Mesendoderm (in vitro differentiated cells): Measurements from ENCODE around the gene RBP3.

Experiments
- DNase-seq: peaks from one replicate; pipeline ENCODE4 v3.0.0; 2013
- H2AK5ac ChIP-seq: 2 replicates; pipeline ENCODE4 v1.6.1; 2013; ENCODE audit warnings: low read length, inconsistent platforms
- H2BK120ac ChIP-seq: 2 replicates; pipeline ENCODE4 v1.6.1; 2013; ENCODE audit warnings: low read depth, mild to moderate bottlenecking, low read length, moderate library complexity, mixed read lengths
- H2BK15ac ChIP-seq: replicated peaks from 2 replicates; pipeline ENCODE4 v1.6.1; 2013; ENCODE audit warnings: low read depth, mild to moderate bottlenecking, moderate library complexity
- H2BK5ac ChIP-seq: 2 replicates; pipeline ENCODE4 v1.6.1; 2013; ENCODE audit warnings: low read length, inconsistent platforms
- H3K18ac ChIP-seq: 2 replicates; pipeline ENCODE4 v1.6.1; 2013; ENCODE audit warnings: mild to moderate bottlenecking, low read length, mixed read lengths
- H3K23ac ChIP-seq: one replicate; pipeline ENCODE4 v1.6.1; 2013; ENCODE audit warnings: low read length
- H3K27ac ChIP-seq: 2 replicates; pipeline ENCODE4 v1.5.1; 2013; ENCODE audit warnings: low read depth, mild to moderate bottlenecking, inconsistent platforms, low read length, moderate library complexity
- H3K27me3 ChIP-seq: 2 replicates; pipeline ENCODE4 v1.6.1; 2013; ENCODE audit warnings: low read length, control low read depth, mild to moderate bottlenecking, inconsistent platforms; ENCODE audit not compliant: insufficient read depth, poor library complexity
- H3K36me3 ChIP-seq: 2 replicates; pipeline ENCODE4 v1.6.1; 2013; ENCODE audit warnings: low read length, inconsistent platforms; ENCODE audit not compliant: control insufficient read depth, insufficient read depth
- H3K4ac ChIP-seq: one replicate; pipeline ENCODE4 v1.6.1; 2013; ENCODE audit warnings: low read depth, mild to moderate bottlenecking, low read length, moderate library complexity
- H3K4me1 ChIP-seq: 2 replicates; pipeline ENCODE4 v1.6.1; 2013; ENCODE audit warnings: low read depth, low read length, inconsistent platforms; ENCODE audit not compliant: control insufficient read depth
- H3K4me2 ChIP-seq: 2 replicates; pipeline ENCODE4 v1.6.1; 2013; ENCODE audit warnings: low read length
- H3K4me3 ChIP-seq: 2 replicates; pipeline ENCODE4 v1.5.1; 2013; ENCODE audit warnings: mild to moderate bottlenecking, low read length
- H3K56ac ChIP-seq: one replicate; pipeline ENCODE4 v1.6.1; 2013; ENCODE audit warnings: low read length
- H3K79me1 ChIP-seq: 2 replicates; pipeline ENCODE4 v1.6.1; 2013; ENCODE audit warnings: low read length, inconsistent platforms
- H3K79me2 ChIP-seq: 2 replicates; pipeline ENCODE4 v1.6.1; 2013; ENCODE audit warnings: mild to moderate bottlenecking, low read length; ENCODE audit not compliant: control insufficient read depth, insufficient read depth
- H3K9ac ChIP-seq: 2 replicates; pipeline ENCODE4 v1.6.1; 2013; ENCODE audit warnings: low read length, inconsistent platforms
- H4K5ac ChIP-seq: one replicate; pipeline ENCODE4 v1.6.1; 2013; ENCODE audit warnings: low read length
- H4K8ac ChIP-seq: one replicate; pipeline ENCODE4 v1.6.1; 2013; ENCODE audit warnings: low read depth, mild to moderate bottlenecking, control low read depth, low read length, moderate library complexity
- WGBS: extraction: QIAGEN DNeasy Blood & Tissue Kit; methylation state at CpG from one replicate; pipeline ENCODE4 v1.1.7; 2013; ENCODE audit warnings: low lambda C conversion rate, missing lambda C conversion rate; ENCODE audit not compliant: insufficient coverage; ENCODE audit errors: extremely low coverage; 5-methylcytosine and 5-hydroxymethylcytosine counted together

The RBP3 gene

DNA sequence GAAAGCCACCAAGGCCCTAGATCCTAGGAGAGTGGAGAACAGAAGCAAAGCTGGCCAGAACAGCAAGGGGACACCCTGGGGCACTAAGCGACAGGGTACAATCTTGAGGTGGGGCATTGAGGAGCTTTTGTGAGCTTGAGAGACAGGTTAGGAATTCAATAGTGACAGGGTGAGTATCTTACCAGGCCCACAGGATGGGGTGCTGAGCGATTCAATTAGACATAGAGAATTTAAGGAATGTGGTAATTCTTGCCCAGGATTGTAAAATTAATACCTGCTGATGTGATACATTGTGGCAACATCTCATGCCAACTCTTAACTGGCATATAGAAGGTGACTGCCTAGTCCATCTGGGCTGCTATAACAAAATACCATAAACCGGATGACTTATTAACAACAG, 14.0 kb downstream of the RBP3 start:
- Histone ChIP-seq H3K4me1 (no peaks in the 10 kb centered on the region), H3K23ac (no peak overlapping the region), H4K8ac (no peak overlapping the region), H3K18ac (no peak overlapping the region), H2AK5ac (no peak overlapping the region), H4K5ac (no peak overlapping the region), H3K79me1 (no peaks in the 10 kb centered on the region), H3K4ac (no peak overlapping the region), H2BK120ac (no peak overlapping the region), H2BK15ac (no peak overlapping the region), H3K27me3 (no peaks in the 10 kb centered on the region), H3K9ac (no peak overlapping the region), H3K79me2 (no peaks in the 10 kb centered on the region), H3K56ac (no peak overlapping the region), H3K27ac (no peak overlapping the region), H3K4me3 (no peak overlapping the region), H2BK5ac (no peak overlapping the region), H3K4me2 (no peak overlapping the region), H3K36me3 (no peaks in the 10 kb centered on the region)
- WGBS: no CpG with 5 or more reads among the region's 3 CpGs
- no peak for DNase-seq

GRCh38 chr10:47363781-47364180, 15.6 kb downstream of the RBP3 start:
- Histone ChIP-seq H3K56ac (no peak overlapping the region), H3K79me2 (no peaks in the 10 kb centered on the region), H2BK5ac (no peak overlapping the region), H3K4me1 (no peaks in the 10 kb centered on the region), H3K18ac (no peak overlapping the region), H3K79me1 (no peaks in the 10 kb centered on the region), H3K36me3 (no peaks in the 10 kb centered on the region), H3K9ac (no peak overlapping the region), H3K4me2 (no peak overlapping the region), H2BK15ac (no peak overlapping the region), H3K4ac (no peak overlapping the region), H4K8ac (no peak overlapping the region), H2AK5ac (no peak overlapping the region), H4K5ac (no peak overlapping the region), H3K27me3 (no peaks in the 10 kb centered on the region), H3K23ac (no peak overlapping the region), H2BK120ac (no peak overlapping the region), H3K27ac (no peak overlapping the region), H3K4me3 (no peak overlapping the region)
- no CpG with 5 or more reads among the region's 3 CpGs for WGBS
- no peak for DNase-seq

GRCh38 chr10:47364366-47364765, 16.2 kb downstream of the RBP3 start:
- Histone ChIP-seq H3K4ac (no peak overlapping the region), H3K27ac (no peak overlapping the region), H3K4me1 (no peaks in the 10 kb centered on the region), H2BK15ac (no peak overlapping the region), H3K56ac (no peak overlapping the region), H2AK5ac (no peak overlapping the region), H2BK5ac (no peak overlapping the region), H3K36me3 (no peaks in the 10 kb centered on the region), H3K23ac (no peak overlapping the region), H2BK120ac (no peak overlapping the region), H3K4me3 (no peak overlapping the region), H3K18ac (no peak overlapping the region), H3K27me3 (no peaks in the 10 kb centered on the region), H4K8ac (no peak overlapping the region), H3K4me2 (no peak overlapping the region), H3K79me2 (no peaks in the 10 kb centered on the region), H4K5ac (no peak overlapping the region), H3K79me1 (no peaks in the 10 kb centered on the region), H3K9ac (no peak overlapping the region)
- DNase-seq: no peak
- WGBS: no CpG with 5 or more reads among the region's 4 CpGs

DNA sequence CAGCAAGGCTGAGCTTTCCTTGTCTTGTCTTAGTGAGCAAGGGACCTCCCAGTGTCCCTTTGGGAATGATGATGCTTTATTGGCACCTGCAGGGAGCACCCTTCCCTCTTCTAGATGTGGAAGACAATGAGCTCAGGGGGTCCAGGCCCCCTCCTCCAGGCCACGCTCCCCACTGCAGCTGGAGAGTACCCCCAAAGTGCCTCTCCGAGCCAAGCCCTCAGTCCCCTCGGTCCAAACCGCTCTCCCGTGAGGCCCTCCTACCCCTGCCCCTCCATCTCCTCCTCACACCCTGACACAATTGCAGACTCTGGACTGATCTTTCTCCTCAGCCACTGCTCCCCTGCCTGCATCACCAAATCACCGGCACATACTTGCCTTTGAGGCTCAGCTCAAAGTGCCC, 16.7 kb downstream of the RBP3 start:
- no peak overlapping the region for H2BK120ac ChIP-seq
- H3K36me3 ChIP-seq: no peaks in the 10 kb centered on the region
- DNase-seq: no peak
- no peak overlapping the region for H4K5ac ChIP-seq
- H3K56ac ChIP-seq: no peak overlapping the region
- no CpG with 5 or more reads among the region's 6 CpGs for WGBS
- H2BK15ac ChIP-seq: no peak overlapping the region
- H3K18ac ChIP-seq: no peak overlapping the region
- no peaks in the 10 kb centered on the region for H3K79me1 ChIP-seq
- no peak overlapping the region for H3K4me2 ChIP-seq
- H3K4me1 ChIP-seq: no peaks in the 10 kb centered on the region
- no peak overlapping the region for H3K4me3 ChIP-seq
- no peak overlapping the region for H2BK5ac ChIP-seq
- H3K79me2 ChIP-seq: no peaks in the 10 kb centered on the region
- no peaks in the 10 kb centered on the region for H3K27me3 ChIP-seq
- no peak overlapping the region for H3K4ac ChIP-seq
- no peak overlapping the region for H4K8ac ChIP-seq
- no peak overlapping the region for H3K9ac ChIP-seq
- H3K23ac ChIP-seq: no peak overlapping the region
- H2AK5ac ChIP-seq: no peak overlapping the region
- H3K27ac ChIP-seq: no peak overlapping the region

DNA sequence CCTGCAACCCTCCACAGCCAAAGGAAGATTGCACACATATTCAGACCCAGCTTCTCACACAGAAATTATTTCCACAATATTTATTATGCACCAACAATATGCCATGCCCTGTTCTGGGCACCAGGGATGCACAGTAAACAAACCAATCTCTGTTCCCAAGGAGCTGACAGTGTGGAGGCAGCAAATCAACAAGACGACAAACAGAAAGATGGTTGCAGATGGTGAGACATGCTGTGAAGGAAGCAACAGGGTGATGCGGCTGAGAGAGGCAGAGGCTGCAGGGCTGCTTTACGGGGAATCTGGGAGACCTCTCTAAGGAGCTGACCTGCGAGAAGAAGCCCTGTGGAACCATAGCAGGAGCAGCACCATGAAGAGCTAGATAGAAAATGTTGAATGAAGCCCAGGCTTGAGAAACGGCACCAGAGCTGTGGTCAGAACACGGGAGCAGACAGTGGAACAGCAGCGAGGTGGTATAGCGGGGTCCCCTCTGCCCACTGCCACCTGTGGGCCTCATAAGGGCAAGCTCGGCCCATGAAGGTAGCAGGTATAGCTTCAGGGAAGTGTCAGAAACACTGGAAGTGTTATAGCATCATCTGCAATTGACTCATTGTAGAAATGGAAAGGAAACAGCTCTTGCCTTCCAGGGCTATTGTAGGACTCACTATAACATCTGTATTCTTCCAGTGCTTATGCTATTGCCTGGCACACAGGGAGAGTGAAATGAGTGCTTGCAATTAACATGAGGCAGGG, 17.4 kb downstream of the RBP3 start:
- no CpG with 5 or more reads among the region's 9 CpGs for WGBS
- Histone ChIP-seq H3K4me3 (no peak overlapping the region), H3K56ac (no peak overlapping the region), H3K4me1 (no peaks in the 10 kb centered on the region), H3K27ac (no peak overlapping the region), H2AK5ac (no peak overlapping the region), H2BK5ac (no peak overlapping the region), H3K36me3 (no peaks in the 10 kb centered on the region), H3K4ac (no peak overlapping the region), H2BK15ac (no peak overlapping the region), H3K79me2 (no peaks in the 10 kb centered on the region), H3K23ac (no peak overlapping the region), H3K79me1 (no peaks in the 10 kb centered on the region), H4K5ac (no peak overlapping the region), H3K27me3 (no peaks in the 10 kb centered on the region), H3K9ac (no peak overlapping the region), H4K8ac (no peak overlapping the region), H3K18ac (no peak overlapping the region), H2BK120ac (no peak overlapping the region), H3K4me2 (no peak overlapping the region)
- no peak for DNase-seq

DNA sequence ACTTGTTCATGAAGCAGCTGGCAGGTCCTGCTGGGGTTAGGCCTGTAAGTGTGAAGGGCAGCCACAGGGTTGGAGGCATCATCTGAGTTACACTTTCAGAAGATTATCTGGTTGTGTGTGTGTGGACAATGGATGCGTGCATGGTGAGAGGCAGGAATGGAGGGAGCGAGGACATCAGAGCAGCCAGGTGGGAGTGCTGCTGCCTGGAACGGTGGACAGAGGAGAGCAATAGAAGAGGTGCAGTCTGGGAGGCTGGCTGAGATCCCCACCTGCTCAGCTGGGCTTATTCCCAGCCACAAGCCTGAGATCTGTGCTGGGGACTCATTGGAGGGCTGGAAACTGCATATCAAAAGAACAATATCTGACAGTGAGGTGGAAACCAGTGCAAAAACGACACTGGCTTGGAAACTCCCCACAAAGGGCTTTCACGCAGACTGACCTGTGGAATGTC, 18.0 kb downstream of the RBP3 start:
- no peak overlapping the region for H2BK120ac ChIP-seq
- H3K79me2 ChIP-seq: no peaks in the 10 kb centered on the region
- H3K27ac ChIP-seq: no peak overlapping the region
- no peak overlapping the region for H2BK5ac ChIP-seq
- no peak overlapping the region for H3K4ac ChIP-seq
- no peaks in the 10 kb centered on the region for H3K4me1 ChIP-seq
- no peak overlapping the region for H3K23ac ChIP-seq
- no peak overlapping the region for H2BK15ac ChIP-seq
- no peak for DNase-seq
- no peaks in the 10 kb centered on the region for H3K36me3 ChIP-seq
- no peak overlapping the region for H3K4me2 ChIP-seq
- H3K56ac ChIP-seq: no peak overlapping the region
- H2AK5ac ChIP-seq: no peak overlapping the region
- H3K9ac ChIP-seq: no peak overlapping the region
- H3K18ac ChIP-seq: no peak overlapping the region
- WGBS: no CpG with 5 or more reads among the region's 5 CpGs
- H3K4me3 ChIP-seq: no peak overlapping the region
- no peaks in the 10 kb centered on the region for H3K27me3 ChIP-seq
- no peak overlapping the region for H4K5ac ChIP-seq
- H4K8ac ChIP-seq: no peak overlapping the region
- no peaks in the 10 kb centered on the region for H3K79me1 ChIP-seq
